HepG2 (cell line): ENCODE data around the gene PLIN4. TPM values are rescaled to one million over a fixed set of nuclear protein-coding genes. Genes with fewer than 3 reads are reported as not detected.

ENCODE experiments used
- GLI4 ChIP-seq: sonication (generic); formaldehyde crosslinking; IDR thresholded peaks from 2 replicates; pipeline ENCODE4 v1.5.1; 2020; ENCODE audit warnings: missing genetic modification reagents, mild to moderate bottlenecking, moderate library complexity, borderline replicate concordance
- SP2 ChIP-seq: sonication (generic); formaldehyde crosslinking; IDR thresholded peaks from 2 replicates; pipeline ENCODE4 v1.5.1; 2020; ENCODE audit warnings: mild to moderate bottlenecking, missing genetic modification reagents
- ZEB1 ChIP-seq: IDR thresholded peaks from 2 replicates; pipeline ENCODE4 v1.6.1; 2012; ENCODE audit warnings: mild to moderate bottlenecking, low read depth, inconsistent platforms; ENCODE audit not compliant: insufficient replicate concordance
- ZNF121 ChIP-seq: sonication (generic); formaldehyde crosslinking; IDR thresholded peaks from 2 replicates; pipeline ENCODE4 v1.5.0; 2020; ENCODE audit warnings: mild to moderate bottlenecking, missing genetic modification reagents
- ZNF329 ChIP-seq: sonication (generic); formaldehyde crosslinking; IDR thresholded peaks from 2 replicates; pipeline ENCODE4 v1.9.0; 2021; ENCODE audit warnings: low read depth, mild to moderate bottlenecking, missing genetic modification reagents
- ZNF33A ChIP-seq: sonication (generic); formaldehyde crosslinking; IDR thresholded peaks from 2 replicates; pipeline ENCODE4 v1.5.1; 2020; ENCODE audit warnings: missing genetic modification reagents, mild to moderate bottlenecking, moderate library complexity, borderline replicate concordance
- ZNF709 ChIP-seq: sonication (generic); formaldehyde crosslinking; IDR thresholded peaks from 2 replicates; pipeline ENCODE4 v1.5.0; 2020; ENCODE audit warnings: mild to moderate bottlenecking, missing genetic modification reagents
- ZNF780A ChIP-seq: sonication (generic); formaldehyde crosslinking; IDR thresholded peaks from 2 replicates; pipeline ENCODE4 v1.8.0; 2022; ENCODE audit warnings: mild to moderate bottlenecking, missing genetic modification reagents, moderate library complexity
- polyA plus RNA-seq, 8 experiments: library from polyadenylated mRNA; depleted of rRNA in 3 of 8; stranded (reverse) in 7 of 8; unstranded in 1 of 8; fragments of >200 nt; fragmentation: Illumina TruSeq in 4 of 8; extraction: Trizol in 4 of 8; gene quantifications; 2 replicates each; pipeline versions ENCODE4 v1.2.1 to v1.2.3, GENCODE V29; 2011 to 2016; ENCODE audit warnings: low read depth in 4 of 8, missing spikeins in 1 of 8, mixed read lengths in 1 of 8; ENCODE audit not compliant: insufficient read depth in 1 of 8
- total RNA-seq, 5 experiments: library from RNA; depleted of rRNA; stranded (reverse); fragments of >200 nt; fragmentation: Illumina TruSeq; extraction: Trizol; gene quantifications; 2 replicates each; pipeline ENCODE4 v1.2.3, GENCODE V29; 2016; ENCODE audit warnings: low read depth in 1 of 5
- TF ChIP-seq, protein P1 (sequence below): sonication (generic); formaldehyde crosslinking; IDR thresholded peaks from 2 replicates; pipeline ENCODE4 v1.4.0; 2020; ENCODE audit warnings: missing genetic modification reagents, mild to moderate bottlenecking, borderline replicate concordance
- TF ChIP-seq, protein P2 (sequence below): sonication (generic); formaldehyde crosslinking; IDR thresholded peaks from one replicate; pipeline ENCODE4 v1.5.1; 2020; ENCODE audit warnings: mild to moderate bottlenecking, missing genetic modification reagents; ENCODE audit errors: not compliant biosample characterization
- TF ChIP-seq, protein P3 (sequence below): sonication (generic); formaldehyde crosslinking; IDR thresholded peaks from 2 replicates; pipeline ENCODE4 v1.5.1; 2020; ENCODE audit warnings: missing genetic modification reagents, mild to moderate bottlenecking, borderline replicate concordance
- TF ChIP-seq, protein P4 (sequence below): sonication (generic); formaldehyde crosslinking; IDR thresholded peaks from 2 replicates; pipeline ENCODE4 v1.8.0; 2022; ENCODE audit warnings: missing genetic modification reagents, mild to moderate bottlenecking, borderline replicate concordance

Gene PLIN4
- total and polyA plus RNA-seq, 2 of the 13 experiments (the other 11 are each of a cell fraction or from before 2014, with no cell fraction given), result 1.1 to 1.3 TPM

DNA sequence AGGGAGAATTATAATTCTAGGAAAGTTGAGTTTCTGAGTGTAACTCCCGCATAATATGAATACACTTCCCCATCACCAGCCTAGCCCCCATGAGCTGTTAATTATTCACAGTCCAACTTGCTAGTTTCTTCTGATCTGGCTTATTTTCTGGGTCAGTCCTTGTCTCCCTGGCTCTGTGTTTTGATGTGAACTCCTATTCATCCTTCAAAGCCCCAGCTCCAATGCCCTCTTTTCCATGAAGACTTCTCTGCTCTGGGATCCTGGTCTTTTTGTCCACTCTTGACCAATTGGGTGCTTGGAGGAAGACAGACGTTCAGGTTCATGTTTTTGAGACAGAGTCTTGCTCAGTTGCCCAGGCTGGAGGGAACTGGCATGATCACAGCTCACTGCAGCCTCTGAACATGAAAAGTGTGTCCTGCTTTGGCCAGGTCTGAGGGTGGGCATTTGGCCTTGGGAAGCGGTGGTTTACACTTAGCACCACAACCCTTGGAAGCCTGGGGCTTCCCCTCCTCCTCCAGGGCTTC lies 20.9 kb upstream of the PLIN4 start (continued):
- TF ChIP-seq ZNF709 (no peak), GLI4 (CRISPR knock-in tag) (0 out of 2 replicates have a peak, but pooled peaks have one; percentile 19), ZNF33A (CRISPR knock-in tag) (no peak), ZEB1 (no peak), SP2 (CRISPR knock-in tag) (no peak), ZNF780A (CRISPR knock-in tag) (no peak), ZNF329 (CRISPR knock-in tag) (no peak), ZNF121 (peak; percentile 97)
- TF ChIP-seq, protein P1, sequence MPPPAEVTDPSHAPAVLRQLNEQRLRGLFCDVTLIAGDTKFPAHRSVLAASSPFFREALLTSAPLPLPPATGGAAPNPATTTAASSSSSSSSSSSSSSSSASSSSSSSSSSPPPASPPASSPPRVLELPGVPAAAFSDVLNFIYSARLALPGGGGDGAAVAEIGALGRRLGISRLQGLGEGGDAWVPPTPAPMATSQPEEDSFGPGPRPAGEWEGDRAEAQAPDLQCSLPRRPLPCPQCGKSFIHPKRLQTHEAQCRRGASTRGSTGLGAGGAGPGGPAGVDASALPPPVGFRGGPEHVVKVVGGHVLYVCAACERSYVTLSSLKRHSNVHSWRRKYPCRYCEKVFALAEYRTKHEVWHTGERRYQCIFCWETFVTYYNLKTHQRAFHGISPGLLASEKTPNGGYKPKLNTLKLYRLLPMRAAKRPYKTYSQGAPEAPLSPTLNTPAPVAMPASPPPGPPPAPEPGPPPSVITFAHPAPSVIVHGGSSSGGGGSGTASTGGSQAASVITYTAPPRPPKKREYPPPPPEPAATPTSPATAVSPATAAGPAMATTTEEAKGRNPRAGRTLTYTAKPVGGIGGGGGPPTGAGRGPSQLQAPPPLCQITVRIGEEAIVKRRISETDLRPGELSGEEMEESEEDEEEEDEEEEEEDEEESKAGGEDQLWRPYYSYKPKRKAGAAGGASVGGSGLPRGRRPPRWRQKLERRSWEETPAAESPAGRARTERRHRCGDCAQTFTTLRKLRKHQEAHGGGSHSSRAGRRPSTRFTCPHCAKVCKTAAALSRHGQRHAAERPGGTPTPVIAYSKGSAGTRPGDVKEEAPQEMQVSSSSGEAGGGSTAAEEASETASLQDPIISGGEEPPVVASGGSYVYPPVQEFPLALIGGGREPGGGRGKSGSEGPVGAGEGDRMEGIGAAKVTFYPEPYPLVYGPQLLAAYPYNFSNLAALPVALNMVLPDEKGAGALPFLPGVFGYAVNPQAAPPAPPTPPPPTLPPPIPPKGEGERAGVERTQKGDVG, result no peak
- TF ChIP-seq, protein P2, sequence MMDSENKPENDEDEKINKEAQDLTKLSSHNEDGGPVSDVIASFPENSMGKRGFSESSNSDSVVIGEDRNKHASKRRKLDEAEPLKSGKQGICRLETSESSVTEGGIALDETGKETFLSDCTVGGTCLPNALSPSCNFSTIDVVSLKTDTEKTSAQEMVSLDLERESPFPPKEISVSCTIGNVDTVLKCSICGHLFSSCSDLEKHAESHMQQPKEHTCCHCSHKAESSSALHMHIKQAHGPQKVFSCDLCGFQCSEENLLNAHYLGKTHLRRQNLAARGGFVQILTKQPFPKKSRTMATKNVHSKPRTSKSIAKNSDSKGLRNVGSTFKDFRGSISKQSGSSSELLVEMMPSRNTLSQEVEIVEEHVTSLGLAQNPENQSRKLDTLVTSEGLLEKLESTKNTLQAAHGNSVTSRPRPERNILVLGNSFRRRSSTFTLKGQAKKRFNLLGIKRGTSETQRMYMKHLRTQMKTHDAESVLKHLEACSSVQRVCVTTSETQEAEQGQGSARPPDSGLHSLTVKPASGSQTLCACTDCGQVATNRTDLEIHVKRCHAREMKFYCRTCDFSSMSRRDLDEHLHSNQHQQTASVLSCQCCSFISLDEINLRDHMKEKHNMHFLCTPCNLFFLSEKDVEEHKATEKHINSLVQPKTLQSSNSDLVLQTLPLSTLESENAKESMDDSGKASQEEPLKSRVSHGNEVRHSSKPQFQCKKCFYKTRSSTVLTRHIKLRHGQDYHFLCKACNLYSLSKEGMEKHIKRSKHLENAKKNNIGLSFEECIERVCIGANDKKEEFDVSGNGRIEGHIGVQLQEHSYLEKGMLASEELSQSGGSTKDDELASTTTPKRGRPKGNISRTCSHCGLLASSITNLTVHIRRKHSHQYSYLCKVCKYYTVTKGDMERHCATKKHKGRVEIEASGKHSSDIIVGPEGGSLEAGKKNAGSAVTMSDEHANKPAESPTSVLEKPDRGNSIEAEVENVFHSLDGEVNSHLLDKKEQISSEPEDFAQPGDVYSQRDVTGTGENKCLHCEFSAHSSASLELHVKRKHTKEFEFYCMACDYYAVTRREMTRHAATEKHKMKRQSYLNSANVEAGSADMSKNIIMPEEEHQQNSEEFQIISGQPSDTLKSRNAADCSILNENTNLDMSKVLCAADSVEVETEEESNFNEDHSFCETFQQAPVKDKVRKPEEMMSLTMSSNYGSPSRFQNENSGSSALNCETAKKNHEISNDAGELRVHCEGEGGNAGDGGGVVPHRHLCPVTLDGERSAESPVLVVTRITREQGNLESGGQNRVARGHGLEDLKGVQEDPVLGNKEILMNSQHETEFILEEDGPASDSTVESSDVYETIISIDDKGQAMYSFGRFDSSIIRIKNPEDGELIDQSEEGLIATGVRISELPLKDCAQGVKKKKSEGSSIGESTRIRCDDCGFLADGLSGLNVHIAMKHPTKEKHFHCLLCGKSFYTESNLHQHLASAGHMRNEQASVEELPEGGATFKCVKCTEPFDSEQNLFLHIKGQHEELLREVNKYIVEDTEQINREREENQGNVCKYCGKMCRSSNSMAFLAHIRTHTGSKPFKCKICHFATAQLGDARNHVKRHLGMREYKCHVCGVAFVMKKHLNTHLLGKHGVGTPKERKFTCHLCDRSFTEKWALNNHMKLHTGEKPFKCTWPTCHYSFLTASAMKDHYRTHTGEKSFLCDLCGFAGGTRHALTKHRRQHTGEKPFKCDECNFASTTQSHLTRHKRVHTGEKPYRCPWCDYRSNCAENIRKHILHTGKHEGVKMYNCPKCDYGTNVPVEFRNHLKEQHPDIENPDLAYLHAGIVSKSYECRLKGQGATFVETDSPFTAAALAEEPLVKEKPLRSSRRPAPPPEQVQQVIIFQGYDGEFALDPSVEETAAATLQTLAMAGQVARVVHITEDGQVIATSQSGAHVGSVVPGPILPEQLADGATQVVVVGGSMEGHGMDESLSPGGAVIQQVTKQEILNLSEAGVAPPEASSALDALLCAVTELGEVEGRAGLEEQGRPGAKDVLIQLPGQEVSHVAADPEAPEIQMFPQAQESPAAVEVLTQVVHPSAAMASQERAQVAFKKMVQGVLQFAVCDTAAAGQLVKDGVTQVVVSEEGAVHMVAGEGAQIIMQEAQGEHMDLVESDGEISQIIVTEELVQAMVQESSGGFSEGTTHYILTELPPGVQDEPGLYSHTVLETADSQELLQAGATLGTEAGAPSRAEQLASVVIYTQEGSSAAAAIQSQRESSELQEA (CRISPR knock-in tag), result peak; percentile 18
- TF ChIP-seq, protein P3, sequence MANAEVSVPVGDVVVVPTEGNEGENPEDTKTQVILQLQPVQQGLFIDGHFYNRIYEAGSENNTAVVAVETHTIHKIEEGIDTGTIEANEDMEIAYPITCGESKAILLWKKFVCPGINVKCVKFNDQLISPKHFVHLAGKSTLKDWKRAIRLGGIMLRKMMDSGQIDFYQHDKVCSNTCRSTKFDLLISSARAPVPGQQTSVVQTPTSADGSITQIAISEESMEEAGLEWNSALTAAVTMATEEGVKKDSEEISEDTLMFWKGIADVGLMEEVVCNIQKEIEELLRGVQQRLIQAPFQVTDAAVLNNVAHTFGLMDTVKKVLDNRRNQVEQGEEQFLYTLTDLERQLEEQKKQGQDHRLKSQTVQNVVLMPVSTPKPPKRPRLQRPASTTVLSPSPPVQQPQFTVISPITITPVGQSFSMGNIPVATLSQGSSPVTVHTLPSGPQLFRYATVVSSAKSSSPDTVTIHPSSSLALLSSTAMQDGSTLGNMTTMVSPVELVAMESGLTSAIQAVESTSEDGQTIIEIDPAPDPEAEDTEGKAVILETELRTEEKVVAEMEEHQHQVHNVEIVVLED, result no peak; the same call in 1 of the 2 replicates
- TF ChIP-seq, protein P4, sequence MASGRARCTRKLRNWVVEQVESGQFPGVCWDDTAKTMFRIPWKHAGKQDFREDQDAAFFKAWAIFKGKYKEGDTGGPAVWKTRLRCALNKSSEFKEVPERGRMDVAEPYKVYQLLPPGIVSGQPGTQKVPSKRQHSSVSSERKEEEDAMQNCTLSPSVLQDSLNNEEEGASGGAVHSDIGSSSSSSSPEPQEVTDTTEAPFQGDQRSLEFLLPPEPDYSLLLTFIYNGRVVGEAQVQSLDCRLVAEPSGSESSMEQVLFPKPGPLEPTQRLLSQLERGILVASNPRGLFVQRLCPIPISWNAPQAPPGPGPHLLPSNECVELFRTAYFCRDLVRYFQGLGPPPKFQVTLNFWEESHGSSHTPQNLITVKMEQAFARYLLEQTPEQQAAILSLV (CRISPR knock-in tag), result peak; percentile 17; the same call in 1 of the 2 replicates
